Endometrial microvascular endothelial cells (primary cell): ENCODE data around the gene GLRA1. TPM values are rescaled to one million over a fixed set of nuclear protein-coding genes. Genes with fewer than 3 reads are reported as not detected.

Source experiments
- in situ Hi-C: cut with HindIII; loops from 2 replicates; pipeline ENCODE4 v1.10.0; 2017; ENCODE audit warnings: low sequenced_read_pairs, low pct_unique_long_range_greater_than_20kb; ENCODE audit errors: inconsistent ontology term
- total RNA-seq: library from RNA; depleted of rRNA; stranded (reverse); fragments of >200 nt; gene quantifications from one replicate; pipeline ENCODE4 v1.2.3, GENCODE V29; 2015; ENCODE audit errors: inconsistent ontology term

The GLRA1 gene
- not detected for total RNA-seq

GRCh38 chr5:151924564-151925301 lies at the start of gene GLRA1:
Gene GLRA1 (minus strand): TSS chr5:151924851. CDS start chr5:151924549, 302 bp downstream.
- in situ Hi-C loops, result no loop called here

- in situ Hi-C loops, result no loop called here
Measured at GRCh38 chr5:151970885-151971284, 46.2 kb upstream of the GLRA1 start.

GRCh38 chr5:151967865-151968264 lies 43.2 kb upstream of the GLRA1 start:
- in situ Hi-C loops, result no loop called here

GRCh38 chr5:151966046-151966445 lies 41.4 kb upstream of the GLRA1 start:
- in situ Hi-C loops, result no loop called here

GRCh38 chr5:151964471-151964870 lies 39.8 kb upstream of the GLRA1 start:
- in situ Hi-C loops, result no loop called here

- in situ Hi-C loops, result no loop called here
Measured at GRCh38 chr5:151961557-151961956, 36.9 kb upstream of the GLRA1 start.

- in situ Hi-C loops, result no loop called here
Measured at GRCh38 chr5:151958111-151958510, 33.5 kb upstream of the GLRA1 start.

- in situ Hi-C loops, result no loop called here
Measured at GRCh38 chr5:151956725-151957124, 32.1 kb upstream of the GLRA1 start.

- in situ Hi-C loops, result no loop called here
Measured at GRCh38 chr5:151954255-151954654, 29.6 kb upstream of the GLRA1 start.

- in situ Hi-C loops, result no loop called here
Measured at GRCh38 chr5:151953833-151954232, 29.2 kb upstream of the GLRA1 start.

GRCh38 chr5:151952238-151952637 lies 27.6 kb upstream of the GLRA1 start:
- in situ Hi-C loops, result no loop called here

- in situ Hi-C loops, result no loop called here
Measured at GRCh38 chr5:151950706-151951105, 26.1 kb upstream of the GLRA1 start.

- in situ Hi-C loops, result no loop called here
Measured at GRCh38 chr5:151949701-151950308, 25.2 kb upstream of the GLRA1 start.

- in situ Hi-C loops, result no loop called here
Measured at GRCh38 chr5:151949113-151949512, 24.5 kb upstream of the GLRA1 start.

- in situ Hi-C loops, result no loop called here
Measured at GRCh38 chr5:151947931-151948608, 23.4 kb upstream of the GLRA1 start.

GRCh38 chr5:151937851-151938250 lies 13.2 kb upstream of the GLRA1 start:
- in situ Hi-C loops, result no loop called here

GRCh38 chr5:151935135-151935695 lies 10.6 kb upstream of the GLRA1 start:
- in situ Hi-C loops, result no loop called here

GRCh38 chr5:151931260-151931659 lies 6.6 kb upstream of the GLRA1 start:
- in situ Hi-C loops, result no loop called here

GRCh38 chr5:151926188-151926587 lies 1.5 kb upstream of the GLRA1 start:
- in situ Hi-C loops, result no loop called here

GRCh38 chr5:151925340-151925739 lies 689 bp upstream of the GLRA1 start:
- in situ Hi-C loops, result no loop called here
